Uterus (tissue), 4 donors: ENCODE data around the gene NACC1. TPM values are rescaled to one million over a fixed set of nuclear protein-coding genes. Genes with fewer than 3 reads are reported as not detected.
A peak's percentile ranks its signal among the peaks of the same experiment; 100 is the strongest.

ENCODE experiments used
- DNase-seq, 2 donors: peaks; one replicate each; pipeline ENCODE4 v3.0.0-alpha.2; 2019 to 2020
- H3K27ac ChIP-seq, 2 donors: fragments of 200-600 bp; sonication (generic); 1 replicate in 1 of 2; 2 replicates in 1 of 2; pipeline ENCODE4 v1.5.1; 2016 to 2018
- H3K27me3 ChIP-seq, 2 donors: fragments of 200-600 bp; sonication (generic); one replicate each; pipeline ENCODE4 v1.5.1; 2018 to 2019; ENCODE audit warnings: control low read depth in 1 of 2
- H3K36me3 ChIP-seq, 2 donors: fragments of 200-600 bp; sonication (generic); one replicate each; pipeline ENCODE4 v1.5.1; 2019; ENCODE audit warnings: control low read depth in 1 of 2
- H3K4me1 ChIP-seq, 2 donors: fragments of 200-600 bp; sonication (generic); one replicate each; pipeline ENCODE4 v1.5.1; 2018 to 2019; ENCODE audit warnings: control low read depth in 1 of 2
- H3K4me3 ChIP-seq, 2 donors: fragments of 200-600 bp; sonication (generic); 1 replicate in 1 of 2; 2 replicates in 1 of 2; pipeline ENCODE4 v1.5.1; 2018 to 2019; ENCODE audit warnings: mild to moderate bottlenecking in 1 of 2
- H3K9me3 ChIP-seq, 2 donors: fragments of 200-600 bp; sonication (generic); one replicate each; pipeline ENCODE4 v1.5.1; 2019; ENCODE audit warnings: control low read depth in 1 of 2
- POLR2A ChIP-seq, 2 donors: fragments of 450-650 bp; IDR thresholded peaks; one replicate each; pipeline ENCODE4 v1.6.1; 2016; ENCODE audit warnings: antibody characterized with exemption in 2 of 2, mild to moderate bottlenecking in 1 of 2, moderate library complexity in 1 of 2
- intact Hi-C: fragments of 100-400 bp; cut with DNase I; formaldehyde crosslinking; loops from one replicate; pipeline ENCODE4 v1.15.1; 2023; ENCODE audit warnings: low total_unique reads
- total RNA-seq, 4 donors: library from RNA; depleted of rRNA in 3 of 4; stranded (reverse); fragments of >200 nt in 3 of 4; gene quantifications; one replicate each; pipeline versions ENCODE4 v1.1.0 to v1.2.4, GENCODE V29; 2014 to 2023
- TF ChIP-seq, protein P1 (sequence below), 4 experiments: fragments of 200-600 bp in 2 of 4; fragments of 450-650 bp in 2 of 4; sonication (generic) in 2 of 4; IDR thresholded peaks; one replicate each; pipeline ENCODE4 v1.5.1; 2016 to 2019; ENCODE audit warnings: antibody characterized with exemption in 4 of 4, mild to moderate bottlenecking in 2 of 4, moderate library complexity in 1 of 4
- donor health status: DM: yes; HTN: yes; CAD: no.

Gene NACC1
- total RNA-seq, 4 donors from 2014 or later = 13.4 to 28.1 (median 15.8) TPM

DNA sequence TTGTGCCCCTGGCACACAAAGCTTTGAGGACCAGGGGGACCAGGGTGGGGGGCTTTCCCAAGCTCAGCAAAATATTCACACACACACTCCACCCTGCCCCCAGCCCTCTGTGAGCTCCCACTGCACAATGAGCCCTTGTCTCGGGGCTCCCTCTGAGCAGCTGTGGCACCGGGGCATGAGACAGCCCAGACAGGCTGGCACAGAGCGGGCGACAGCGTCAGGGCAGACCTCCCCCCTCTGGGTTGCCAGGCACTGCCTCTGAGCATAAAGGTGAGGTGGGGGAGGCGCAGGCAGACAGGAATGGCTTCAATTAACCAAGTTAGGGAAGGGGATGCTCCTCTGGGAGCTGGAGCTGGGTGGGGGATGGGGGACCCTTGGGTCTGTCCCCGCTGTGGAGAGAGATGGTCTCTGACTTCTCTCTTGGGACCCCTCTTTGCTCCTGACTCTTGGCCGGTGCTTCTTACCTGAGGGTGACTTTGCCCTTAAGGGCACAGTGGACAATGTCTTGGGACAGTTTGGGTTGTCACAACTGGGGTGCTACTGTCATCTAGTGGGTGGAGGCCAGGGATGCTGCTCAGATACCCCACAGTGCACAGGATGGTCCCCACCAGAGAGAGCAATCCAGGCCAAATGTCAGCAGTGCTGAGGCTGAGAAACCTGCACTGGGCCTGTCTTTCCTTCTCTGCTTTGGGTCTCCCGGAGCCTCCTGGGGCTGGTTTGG is 45.7 kb upstream of the NACC1 start:
- H3K27me3 ChIP-seq = no peaks in the 10 kb centered on the region
- no peaks in the 10 kb centered on the region for H3K36me3 ChIP-seq
- H3K4me3 ChIP-seq = no peak overlapping the region
- DNase-seq = no peak
- H3K4me1 ChIP-seq = peaks cover 16 to 23% of the 10 kb centered on the region in 2 donors
- peak overlapping the region; percentile 53 to 98 for H3K27ac ChIP-seq
- H3K9me3 ChIP-seq = no peaks in the 10 kb centered on the region
- TF ChIP-seq, protein P1, sequence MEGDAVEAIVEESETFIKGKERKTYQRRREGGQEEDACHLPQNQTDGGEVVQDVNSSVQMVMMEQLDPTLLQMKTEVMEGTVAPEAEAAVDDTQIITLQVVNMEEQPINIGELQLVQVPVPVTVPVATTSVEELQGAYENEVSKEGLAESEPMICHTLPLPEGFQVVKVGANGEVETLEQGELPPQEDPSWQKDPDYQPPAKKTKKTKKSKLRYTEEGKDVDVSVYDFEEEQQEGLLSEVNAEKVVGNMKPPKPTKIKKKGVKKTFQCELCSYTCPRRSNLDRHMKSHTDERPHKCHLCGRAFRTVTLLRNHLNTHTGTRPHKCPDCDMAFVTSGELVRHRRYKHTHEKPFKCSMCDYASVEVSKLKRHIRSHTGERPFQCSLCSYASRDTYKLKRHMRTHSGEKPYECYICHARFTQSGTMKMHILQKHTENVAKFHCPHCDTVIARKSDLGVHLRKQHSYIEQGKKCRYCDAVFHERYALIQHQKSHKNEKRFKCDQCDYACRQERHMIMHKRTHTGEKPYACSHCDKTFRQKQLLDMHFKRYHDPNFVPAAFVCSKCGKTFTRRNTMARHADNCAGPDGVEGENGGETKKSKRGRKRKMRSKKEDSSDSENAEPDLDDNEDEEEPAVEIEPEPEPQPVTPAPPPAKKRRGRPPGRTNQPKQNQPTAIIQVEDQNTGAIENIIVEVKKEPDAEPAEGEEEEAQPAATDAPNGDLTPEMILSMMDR (IDR thresholded peaks at IDR 0.05) = no peak
- TF ChIP-seq POLR2A (IDR thresholded peaks at IDR 0.05) = no peak
- intact Hi-C loops = no loop called here

DNA sequence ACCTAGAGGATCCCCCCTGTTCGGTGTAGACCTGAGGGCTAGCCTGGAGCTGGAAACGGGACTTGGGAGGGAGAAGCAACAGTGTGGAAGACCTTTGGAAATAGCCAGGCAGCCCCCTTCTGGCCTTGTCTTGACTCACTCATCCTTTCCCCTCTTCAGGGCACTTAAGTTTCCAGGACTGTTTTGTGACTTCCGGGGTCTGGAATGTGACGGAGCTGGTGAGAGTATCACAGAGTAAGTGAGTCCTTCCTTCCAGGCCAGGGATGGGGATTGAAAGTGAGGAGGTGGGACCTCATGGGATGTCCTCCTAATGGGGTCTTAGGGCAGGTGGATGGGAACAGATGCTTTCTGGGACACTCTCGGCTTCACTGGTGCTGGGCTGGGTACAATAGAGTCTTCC is 44.8 kb upstream of the NACC1 start:
- Histone ChIP-seq H3K4me3 (no peak overlapping the region), H3K36me3 (no peaks in the 10 kb centered on the region), H3K9me3 (no peaks in the 10 kb centered on the region), H3K27ac (peak overlapping the region; percentile 61 to 98), H3K27me3 (no peaks in the 10 kb centered on the region), H3K4me1 (peaks cover 20 to 23% of the 10 kb centered on the region in 2 donors)
- DNase-seq = no peak
- TF ChIP-seq POLR2A (IDR thresholded peaks at IDR 0.05) = no peak
- TF ChIP-seq, protein P1 (IDR thresholded peaks at IDR 0.05) = no peak
- intact Hi-C loops = no loop called here

DNA sequence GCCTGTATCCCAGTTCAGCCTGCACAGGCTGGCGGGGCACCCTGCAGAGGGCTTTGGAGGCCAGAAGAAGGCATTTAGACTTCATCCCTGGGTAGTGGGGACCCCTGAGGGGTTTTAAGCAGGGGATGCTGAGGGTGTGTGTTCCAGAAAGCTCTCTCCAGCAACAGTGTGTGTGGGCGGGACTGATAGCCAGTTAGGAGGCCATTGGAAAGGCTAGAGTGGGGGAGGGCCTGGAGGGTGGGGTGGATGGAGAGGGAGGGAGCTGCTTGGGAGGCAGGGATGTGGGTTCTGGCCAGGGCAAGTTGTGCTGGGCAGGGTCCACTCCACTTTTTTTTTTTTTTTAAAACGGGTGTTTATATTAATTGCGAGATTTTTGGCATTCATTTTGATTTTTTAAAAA is 43.7 kb upstream of the NACC1 start:
- TF ChIP-seq, protein P1 (IDR thresholded peaks at IDR 0.05) = no peak
- no peak for TF ChIP-seq POLR2A (IDR thresholded peaks at IDR 0.05)
- intact Hi-C loops = no loop called here
- Histone ChIP-seq H3K27me3 (no peaks in the 10 kb centered on the region), H3K4me3 (no peak overlapping the region), H3K36me3 (no peaks in the 10 kb centered on the region), H3K27ac (peak overlapping the region; percentile 61 to 98), H3K4me1 (peaks cover 25 to 31% of the 10 kb centered on the region in 2 donors), H3K9me3 (no peaks in the 10 kb centered on the region)
- DNase-seq = peak in 1 of 2 donors; percentile 60

DNA sequence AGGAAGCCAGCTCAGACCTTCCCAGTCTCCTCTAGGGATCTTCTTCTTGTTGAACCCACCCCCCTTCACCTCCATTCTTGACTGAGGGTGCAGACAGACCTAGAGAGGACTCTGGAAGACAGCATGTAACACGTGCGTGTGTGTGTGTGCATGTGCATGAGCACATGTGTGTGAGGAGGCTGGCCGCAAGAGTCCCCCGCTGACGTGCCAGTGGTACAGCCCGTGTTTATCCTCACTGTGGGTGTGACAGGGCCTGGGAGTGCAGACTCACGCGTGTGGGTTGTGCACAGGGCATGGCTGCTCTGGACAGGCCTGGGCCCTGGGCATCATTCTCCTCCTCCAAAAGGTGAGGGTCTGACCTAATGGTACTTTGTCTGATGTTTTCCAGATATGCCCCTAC is 41.7 kb upstream of the NACC1 start:
- Histone ChIP-seq H3K4me3 (no peak overlapping the region), H3K9me3 (no peaks in the 10 kb centered on the region), H3K27me3 (no peaks in the 10 kb centered on the region), H3K36me3 (no peaks in the 10 kb centered on the region), H3K4me1 (peaks cover 22 to 36% of the 10 kb centered on the region in 2 donors), H3K27ac (peak overlapping the region; percentile 93)
- intact Hi-C loops = no loop called here
- DNase-seq = peak in 1 of 2 donors; percentile 40
- no peak for TF ChIP-seq POLR2A (IDR thresholded peaks at IDR 0.05)
- TF ChIP-seq, protein P1 (IDR thresholded peaks at IDR 0.05) = no peak

DNA sequence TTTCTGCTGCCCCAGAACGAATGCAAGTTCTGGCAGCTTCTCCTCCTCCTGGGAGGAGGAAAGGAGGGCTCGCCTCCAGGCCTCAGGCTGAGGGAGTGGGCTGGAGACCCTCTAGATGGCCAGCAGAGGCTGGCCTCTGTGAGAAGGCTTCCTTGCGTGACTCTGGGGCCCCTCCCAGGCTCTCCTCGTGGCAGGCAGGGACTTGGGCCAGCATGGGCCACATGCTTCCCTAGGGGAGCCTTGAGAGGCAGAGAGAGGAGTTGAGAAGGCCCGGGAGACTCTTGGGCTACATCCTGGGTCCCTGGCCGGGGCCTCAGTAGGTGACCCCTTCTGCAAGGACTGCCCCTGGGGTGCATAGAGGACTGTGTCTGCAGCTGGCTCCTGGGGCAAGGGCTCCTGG is 41.3 kb upstream of the NACC1 start:
- TF ChIP-seq, protein P1 (IDR thresholded peaks at IDR 0.05) = no peak
- TF ChIP-seq POLR2A (IDR thresholded peaks at IDR 0.05) = no peak
- Histone ChIP-seq H3K27ac (peak overlapping the region; percentile 93), H3K4me3 (no peak overlapping the region), H3K4me1 (peaks cover 22 to 35% of the 10 kb centered on the region in 2 donors), H3K36me3 (no peaks in the 10 kb centered on the region), H3K9me3 (no peaks in the 10 kb centered on the region), H3K27me3 (no peaks in the 10 kb centered on the region)
- intact Hi-C loops = no loop called here
- DNase-seq = peak in 1 of 2 donors; percentile 46
